ENCODE data around the gene CCDC201.

DNA sequence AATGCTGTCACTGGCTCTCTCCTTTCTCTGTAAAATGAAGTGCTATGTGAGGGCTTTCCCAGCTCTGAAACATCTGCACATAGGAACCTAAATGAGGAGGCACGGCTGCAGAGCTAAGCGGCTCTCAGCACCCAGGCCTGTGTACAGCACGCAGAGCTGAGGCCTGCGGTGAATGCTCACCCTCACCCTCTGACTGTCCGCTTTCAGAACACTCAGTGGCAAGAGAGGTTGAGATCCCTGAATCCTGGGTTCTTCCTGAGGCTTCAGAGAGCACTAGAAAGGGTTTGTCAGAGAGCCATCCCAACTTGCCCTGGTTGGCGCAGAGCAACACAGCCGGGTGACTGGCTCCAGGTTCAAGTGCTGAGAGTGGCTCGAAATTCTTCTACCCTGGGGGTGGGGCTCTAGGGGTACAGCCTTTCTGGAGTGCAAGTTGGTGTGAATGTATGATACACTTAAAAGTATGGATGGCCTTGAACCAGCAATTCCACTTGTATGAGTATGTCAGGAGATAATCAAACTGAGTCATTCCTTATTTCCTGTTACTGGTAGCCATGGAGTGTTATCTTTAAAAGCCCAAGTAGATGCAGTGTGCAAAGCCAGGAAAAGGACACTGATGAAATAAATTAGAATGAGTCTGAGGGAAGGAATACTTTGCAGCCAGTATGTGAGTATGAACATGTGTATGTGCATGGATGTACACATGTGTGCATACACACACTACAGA, 1.7 kb upstream of the CCDC201 start:
- TF ChIP-seq EZH2 (optimal IDR thresholded peaks at IDR 0.05; ENCODE audit: low read depth, low read length) (no peak), EZH2phosphoT487 (IDR thresholded peaks at IDR 0.05; ENCODE audit: low read length) (no peak)
- TF ChIP-seq, protein P1, sequence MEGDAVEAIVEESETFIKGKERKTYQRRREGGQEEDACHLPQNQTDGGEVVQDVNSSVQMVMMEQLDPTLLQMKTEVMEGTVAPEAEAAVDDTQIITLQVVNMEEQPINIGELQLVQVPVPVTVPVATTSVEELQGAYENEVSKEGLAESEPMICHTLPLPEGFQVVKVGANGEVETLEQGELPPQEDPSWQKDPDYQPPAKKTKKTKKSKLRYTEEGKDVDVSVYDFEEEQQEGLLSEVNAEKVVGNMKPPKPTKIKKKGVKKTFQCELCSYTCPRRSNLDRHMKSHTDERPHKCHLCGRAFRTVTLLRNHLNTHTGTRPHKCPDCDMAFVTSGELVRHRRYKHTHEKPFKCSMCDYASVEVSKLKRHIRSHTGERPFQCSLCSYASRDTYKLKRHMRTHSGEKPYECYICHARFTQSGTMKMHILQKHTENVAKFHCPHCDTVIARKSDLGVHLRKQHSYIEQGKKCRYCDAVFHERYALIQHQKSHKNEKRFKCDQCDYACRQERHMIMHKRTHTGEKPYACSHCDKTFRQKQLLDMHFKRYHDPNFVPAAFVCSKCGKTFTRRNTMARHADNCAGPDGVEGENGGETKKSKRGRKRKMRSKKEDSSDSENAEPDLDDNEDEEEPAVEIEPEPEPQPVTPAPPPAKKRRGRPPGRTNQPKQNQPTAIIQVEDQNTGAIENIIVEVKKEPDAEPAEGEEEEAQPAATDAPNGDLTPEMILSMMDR (IDR thresholded peaks at IDR 0.05; ENCODE audit: low read length): no peak
